Smooth muscle cell (in vitro differentiated cells): Measurements from ENCODE around the gene TENM4. TPM values are rescaled to one million over a fixed set of nuclear protein-coding genes. Genes with fewer than 3 reads are reported as not detected.

Experiments used
- DNase-seq: peaks from one replicate; lab custom pipeline; 2025; ENCODE audit not compliant: unreplicated experiment; lab: John Stamatoyannopoulos, UW
- H2AFZ ChIP-seq: fragments of 200-600 bp; sonication (generic); 2 replicates; pipeline ENCODE4 v1.6.0; 2016; ENCODE audit warnings: antibody characterized with exemption, low read depth, mild to moderate bottlenecking
- H3F3A ChIP-seq: fragments of 200-600 bp; sonication (generic); 2 replicates; pipeline ENCODE4 v1.6.0; 2017; ENCODE audit warnings: antibody characterized with exemption, low read depth
- H3K27ac ChIP-seq: fragments of 200-600 bp; sonication (generic); 2 replicates; pipeline ENCODE4 v1.5.1; 2016; ENCODE audit warnings: low read depth, mild to moderate bottlenecking
- H3K27me3 ChIP-seq: fragments of 200-600 bp; sonication (generic); 2 replicates; pipeline ENCODE4 v1.6.1; 2016; ENCODE audit warnings: low read depth, mild to moderate bottlenecking
- H3K36me3 ChIP-seq: fragments of 200-600 bp; sonication (generic); 2 replicates; pipeline ENCODE4 v1.5.1; 2016; ENCODE audit warnings: low read depth
- H3K4me1 ChIP-seq: fragments of 200-600 bp; sonication (generic); 2 replicates; pipeline ENCODE4 v1.5.1; 2016; ENCODE audit warnings: low read depth
- H3K4me2 ChIP-seq: fragments of 200-600 bp; sonication (generic); 2 replicates; pipeline ENCODE4 v1.6.0; 2016; ENCODE audit warnings: mild to moderate bottlenecking
- H3K4me3 ChIP-seq: fragments of 200-600 bp; sonication (generic); 2 replicates; pipeline ENCODE4 v1.5.1; 2016; ENCODE audit warnings: mild to moderate bottlenecking
- H3K79me2 ChIP-seq: fragments of 200-600 bp; sonication (generic); 2 replicates; pipeline ENCODE4 v1.6.0; 2016; ENCODE audit warnings: low read depth, mild to moderate bottlenecking
- H3K9ac ChIP-seq: fragments of 200-600 bp; sonication (generic); 2 replicates; pipeline ENCODE4 v1.6.0; 2016; ENCODE audit warnings: low read depth
- H3K9me3 ChIP-seq: fragments of 200-600 bp; sonication (generic); replicated peaks from 2 replicates; pipeline ENCODE4 v1.5.1; 2016; ENCODE audit warnings: low read depth
- H4K20me1 ChIP-seq: fragments of 200-600 bp; sonication (generic); 2 replicates; pipeline ENCODE4 v1.6.0; 2016; ENCODE audit warnings: low read depth
- CTCF ChIP-seq: fragments of 200-600 bp; sonication (generic); IDR thresholded peaks from 2 replicates; pipeline ENCODE4 v1.5.1; 2017; ENCODE audit warnings: borderline replicate concordance, mild to moderate bottlenecking, antibody characterized with exemption; ENCODE audit not compliant: insufficient read depth, poor library complexity, severe bottlenecking
- WGBS: methylation state at CpG from one replicate; pipeline ENCODE4 v1.1.7; 2016; ENCODE audit warnings: low lambda C conversion rate; 5-methylcytosine and 5-hydroxymethylcytosine counted together
- polyA plus RNA-seq: library from polyadenylated mRNA; unstranded; fragments of >200 nt; fragmentation: Nextera tagmentation; extraction: Ambion mirVana; gene quantifications from 2 replicates; pipeline ENCODE4 v1.2.1, GENCODE V29; 2016
- total RNA-seq: library from RNA; depleted of rRNA; stranded (reverse); fragments of >200 nt; gene quantifications from 2 replicates; pipeline ENCODE4 v1.2.3, GENCODE V29; 2014

The TENM4 gene
- total and polyA plus RNA-seq, 2 experiments from 2014 or later = 31.6 to 38.2 TPM

DNA sequence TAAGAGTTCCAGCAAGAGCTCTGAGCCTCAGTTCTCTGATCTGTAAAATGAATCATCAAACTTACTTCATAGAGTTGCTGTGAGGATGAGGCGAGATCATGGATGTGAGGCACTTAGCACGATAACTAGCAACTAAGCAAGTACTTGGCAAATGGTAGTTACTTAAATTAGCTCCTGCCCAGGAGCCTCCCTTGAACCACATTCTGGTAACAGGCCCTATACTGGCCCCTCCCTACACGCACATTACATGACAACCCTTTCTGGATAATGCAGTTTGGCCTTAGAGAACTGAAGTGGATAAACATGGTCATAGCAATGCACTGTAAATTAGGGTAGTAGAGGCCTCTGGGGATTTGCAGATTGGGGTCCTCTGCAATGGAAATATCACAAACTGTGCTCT is 678.7 kb downstream of the TENM4 start:
- no peak overlapping the region for H3K4me3 ChIP-seq
- no peaks in the 10 kb centered on the region for H3K27me3 ChIP-seq
- H3K79me2 ChIP-seq = no peaks in the 10 kb centered on the region
- H2AFZ ChIP-seq = no peak overlapping the region
- no peak overlapping the region for H3K27ac ChIP-seq
- no peak for TF ChIP-seq CTCF
- H3K9ac ChIP-seq = no peak overlapping the region
- H3K9me3 ChIP-seq = no peaks in the 10 kb centered on the region
- H3F3A ChIP-seq = no peaks in the 10 kb centered on the region
- H4K20me1 ChIP-seq = no peaks in the 10 kb centered on the region
- DNase-seq = no peak
- H3K4me2 ChIP-seq = no peak overlapping the region
- WGBS = 93% methylated on average over 3 of the region's 3 CpGs
- H3K36me3 ChIP-seq = peaks cover 5% of the 10 kb centered on the region
- H3K4me1 ChIP-seq = peaks cover 10% of the 10 kb centered on the region

GRCh38 chr11:78759071-78759470 is 681.8 kb downstream of the TENM4 start:
- no peak for DNase-seq
- WGBS = 70% methylated on average over 4 of the region's 4 CpGs
- Histone ChIP-seq H3K4me3 (no peak overlapping the region), H2AFZ (no peak overlapping the region), H3K36me3 (peaks cover 5% of the 10 kb centered on the region), H3K9me3 (no peaks in the 10 kb centered on the region), H3K4me2 (no peak overlapping the region), H4K20me1 (no peaks in the 10 kb centered on the region), H3K4me1 (no peaks in the 10 kb centered on the region), H3K9ac (no peak overlapping the region), H3K79me2 (no peaks in the 10 kb centered on the region), H3K27ac (no peak overlapping the region), H3F3A (no peaks in the 10 kb centered on the region), H3K27me3 (no peaks in the 10 kb centered on the region)
- TF ChIP-seq CTCF = no peak

DNA sequence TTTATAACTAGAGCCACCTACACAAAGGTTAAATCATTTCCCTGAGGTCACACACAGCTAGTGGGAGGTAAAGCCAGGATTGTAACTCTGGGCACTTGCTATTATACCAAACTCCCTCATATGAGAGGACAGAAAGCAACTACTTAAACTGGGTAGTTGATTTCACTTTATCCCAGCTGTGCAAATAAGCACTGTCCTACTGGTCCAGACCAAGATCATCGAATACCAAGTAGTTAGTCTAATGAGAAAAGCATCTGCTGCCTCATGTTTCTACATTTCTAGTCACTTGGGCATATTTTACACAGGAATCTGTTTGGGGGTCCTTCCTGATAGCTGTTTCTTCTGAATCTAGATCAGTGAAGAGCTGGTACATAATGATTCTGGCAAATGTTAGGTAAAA is 687.5 kb downstream of the TENM4 start:
- Histone ChIP-seq H2AFZ (no peak overlapping the region), H3K79me2 (no peaks in the 10 kb centered on the region), H3K9me3 (no peaks in the 10 kb centered on the region), H4K20me1 (no peaks in the 10 kb centered on the region), H3F3A (no peaks in the 10 kb centered on the region), H3K4me1 (no peaks in the 10 kb centered on the region), H3K27me3 (no peaks in the 10 kb centered on the region), H3K27ac (no peak overlapping the region), H3K4me3 (no peak overlapping the region), H3K9ac (no peak overlapping the region), H3K4me2 (no peak overlapping the region), H3K36me3 (no peaks in the 10 kb centered on the region)
- 100% methylated on average over 1 of the region's 1 CpG for WGBS
- no peak for TF ChIP-seq CTCF
- DNase-seq = no peak

- H2AFZ ChIP-seq = no peak overlapping the region
- no peak overlapping the region for H3K4me3 ChIP-seq
- no peaks in the 10 kb centered on the region for H3K36me3 ChIP-seq
- H4K20me1 ChIP-seq = no peaks in the 10 kb centered on the region
- no peaks in the 10 kb centered on the region for H3K27me3 ChIP-seq
- DNase-seq = no peak
- H3K79me2 ChIP-seq = no peaks in the 10 kb centered on the region
- TF ChIP-seq CTCF = no peak
- no peaks in the 10 kb centered on the region for H3F3A ChIP-seq
- H3K4me1 ChIP-seq = no peaks in the 10 kb centered on the region
- H3K9me3 ChIP-seq = no peaks in the 10 kb centered on the region
- H3K9ac ChIP-seq = no peak overlapping the region
- no peak overlapping the region for H3K27ac ChIP-seq
- no peak overlapping the region for H3K4me2 ChIP-seq
- 90% methylated on average over 2 of the region's 2 CpGs for WGBS
Observed at GRCh38 chr11:78752494-78752893, 688.3 kb downstream of the TENM4 start.
